ENCODE results near the gene SPOCK1. TPM values are rescaled to one million over a fixed set of nuclear protein-coding genes. Genes with fewer than 3 reads are reported as not detected.

The SPOCK1 gene
- total and polyA plus RNA-seq, 2 experiments from 2014 or later = 8.2 to 10.5 TPM

DNA sequence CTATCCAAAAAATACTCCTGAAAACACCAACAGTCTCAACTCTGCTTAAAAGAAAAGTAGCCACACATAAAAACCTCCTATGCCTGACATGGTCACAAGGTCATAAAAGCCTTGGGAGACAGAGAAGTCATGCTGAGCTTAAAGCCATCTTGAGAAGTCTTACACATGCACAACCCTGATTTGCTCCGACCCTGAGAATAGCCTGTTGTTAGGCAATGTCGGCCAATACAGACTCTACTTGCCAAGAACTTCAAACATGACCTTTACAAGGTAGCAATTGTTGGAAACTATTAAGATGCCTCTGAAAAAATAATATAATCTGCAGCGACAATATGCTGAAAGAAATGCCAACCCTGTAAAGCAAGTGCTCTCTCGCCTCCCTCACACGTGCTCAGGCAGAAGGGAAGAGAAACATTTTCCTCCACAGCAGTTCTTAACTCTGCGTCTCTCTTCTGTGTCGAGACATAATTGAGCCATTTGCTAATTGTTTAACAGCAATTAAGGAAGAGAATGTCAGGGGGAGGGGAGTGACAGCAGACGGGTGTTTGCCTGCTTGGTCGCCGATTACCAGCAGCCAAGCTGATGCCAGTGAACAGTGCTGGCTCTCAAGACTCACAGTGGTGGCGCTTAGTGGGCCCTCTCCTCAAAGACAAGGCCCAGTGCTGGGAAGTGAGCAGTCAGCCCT is 393.6 kb downstream of the SPOCK1 start (continued):
- TF ChIP-seq, protein P1, sequence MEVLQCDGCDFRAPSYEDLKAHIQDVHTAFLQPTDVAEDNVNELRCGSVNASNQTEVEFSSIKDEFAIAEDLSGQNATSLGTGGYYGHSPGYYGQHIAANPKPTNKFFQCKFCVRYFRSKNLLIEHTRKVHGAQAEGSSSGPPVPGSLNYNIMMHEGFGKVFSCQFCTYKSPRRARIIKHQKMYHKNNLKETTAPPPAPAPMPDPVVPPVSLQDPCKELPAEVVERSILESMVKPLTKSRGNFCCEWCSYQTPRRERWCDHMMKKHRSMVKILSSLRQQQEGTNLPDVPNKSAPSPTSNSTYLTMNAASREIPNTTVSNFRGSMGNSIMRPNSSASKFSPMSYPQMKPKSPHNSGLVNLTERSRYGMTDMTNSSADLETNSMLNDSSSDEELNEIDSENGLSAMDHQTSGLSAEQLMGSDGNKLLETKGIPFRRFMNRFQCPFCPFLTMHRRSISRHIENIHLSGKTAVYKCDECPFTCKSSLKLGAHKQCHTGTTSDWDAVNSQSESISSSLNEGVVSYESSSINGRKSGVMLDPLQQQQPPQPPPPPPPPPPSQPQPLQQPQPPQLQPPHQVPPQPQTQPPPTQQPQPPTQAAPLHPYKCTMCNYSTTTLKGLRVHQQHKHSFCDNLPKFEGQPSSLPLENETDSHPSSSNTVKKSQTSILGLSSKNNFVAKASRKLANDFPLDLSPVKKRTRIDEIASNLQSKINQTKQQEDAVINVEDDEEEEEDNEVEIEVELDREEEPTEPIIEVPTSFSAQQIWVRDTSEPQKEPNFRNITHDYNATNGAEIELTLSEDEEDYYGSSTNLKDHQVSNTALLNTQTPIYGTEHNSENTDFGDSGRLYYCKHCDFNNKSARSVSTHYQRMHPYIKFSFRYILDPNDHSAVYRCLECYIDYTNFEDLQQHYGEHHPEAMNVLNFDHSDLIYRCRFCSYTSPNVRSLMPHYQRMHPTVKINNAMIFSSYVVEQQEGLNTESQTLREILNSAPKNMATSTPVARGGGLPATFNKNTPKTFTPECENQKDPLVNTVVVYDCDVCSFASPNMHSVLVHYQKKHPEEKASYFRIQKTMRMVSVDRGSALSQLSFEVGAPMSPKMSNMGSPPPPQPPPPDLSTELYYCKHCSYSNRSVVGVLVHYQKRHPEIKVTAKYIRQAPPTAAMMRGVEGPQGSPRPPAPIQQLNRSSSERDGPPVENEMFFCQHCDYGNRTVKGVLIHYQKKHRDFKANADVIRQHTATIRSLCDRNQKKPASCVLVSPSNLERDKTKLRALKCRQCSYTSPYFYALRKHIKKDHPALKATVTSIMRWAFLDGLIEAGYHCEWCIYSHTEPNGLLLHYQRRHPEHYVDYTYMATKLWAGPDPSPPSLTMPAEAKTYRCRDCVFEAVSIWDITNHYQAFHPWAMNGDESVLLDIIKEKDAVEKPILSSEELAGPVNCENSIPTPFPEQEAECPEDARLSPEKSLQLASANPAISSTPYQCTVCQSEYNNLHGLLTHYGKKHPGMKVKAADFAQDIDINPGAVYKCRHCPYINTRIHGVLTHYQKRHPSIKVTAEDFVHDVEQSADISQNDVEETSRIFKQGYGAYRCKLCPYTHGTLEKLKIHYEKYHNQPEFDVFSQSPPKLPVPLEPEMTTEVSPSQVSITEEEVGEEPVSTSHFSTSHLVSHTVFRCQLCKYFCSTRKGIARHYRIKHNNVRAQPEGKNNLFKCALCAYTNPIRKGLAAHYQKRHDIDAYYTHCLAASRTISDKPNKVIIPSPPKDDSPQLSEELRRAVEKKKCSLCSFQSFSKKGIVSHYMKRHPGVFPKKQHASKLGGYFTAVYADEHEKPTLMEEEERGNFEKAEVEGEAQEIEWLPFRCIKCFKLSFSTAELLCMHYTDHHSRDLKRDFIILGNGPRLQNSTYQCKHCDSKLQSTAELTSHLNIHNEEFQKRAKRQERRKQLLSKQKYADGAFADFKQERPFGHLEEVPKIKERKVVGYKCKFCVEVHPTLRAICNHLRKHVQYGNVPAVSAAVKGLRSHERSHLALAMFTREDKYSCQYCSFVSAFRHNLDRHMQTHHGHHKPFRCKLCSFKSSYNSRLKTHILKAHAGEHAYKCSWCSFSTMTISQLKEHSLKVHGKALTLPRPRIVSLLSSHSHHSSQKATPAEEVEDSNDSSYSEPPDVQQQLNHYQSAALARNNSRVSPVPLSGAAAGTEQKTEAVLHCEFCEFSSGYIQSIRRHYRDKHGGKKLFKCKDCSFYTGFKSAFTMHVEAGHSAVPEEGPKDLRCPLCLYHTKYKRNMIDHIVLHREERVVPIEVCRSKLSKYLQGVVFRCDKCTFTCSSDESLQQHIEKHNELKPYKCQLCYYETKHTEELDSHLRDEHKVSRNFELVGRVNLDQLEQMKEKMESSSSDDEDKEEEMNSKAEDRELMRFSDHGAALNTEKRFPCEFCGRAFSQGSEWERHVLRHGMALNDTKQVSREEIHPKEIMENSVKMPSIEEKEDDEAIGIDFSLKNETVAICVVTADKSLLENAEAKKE (CRISPR knock-in tag; IDR thresholded peaks at IDR 0.05) = no peak

DNA sequence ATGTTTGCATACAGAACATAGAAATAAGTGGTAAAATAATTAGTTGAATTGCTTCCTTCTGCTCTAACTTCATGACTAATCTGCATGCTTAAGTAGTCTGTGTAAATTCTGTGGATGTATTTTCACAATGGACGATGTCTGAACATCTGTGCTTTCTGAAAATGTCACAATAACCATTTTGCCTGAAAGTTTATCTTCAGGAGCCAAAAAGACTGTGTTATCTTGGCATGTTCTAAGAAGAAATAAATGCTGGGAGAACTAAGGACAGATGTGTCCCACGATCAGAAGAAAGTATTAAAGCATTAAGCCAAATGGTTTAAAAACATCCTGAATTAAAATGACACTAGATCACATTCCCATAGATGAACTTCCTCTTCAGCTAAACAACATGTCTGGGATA is 397.6 kb downstream of the SPOCK1 start:
- no peaks in the 10 kb centered on the region for H3K36me3 ChIP-seq (ENCODE audit: insufficient read depth)
- TF ChIP-seq NANOG (IDR thresholded peaks at IDR 0.05; ENCODE audit: borderline replicate concordance) (no peak), ZNF331 (CRISPR knock-in tag; IDR thresholded peaks at IDR 0.05; ENCODE audit: low read depth) (no peak)
- ATAC-seq (no peak), DNase-seq (ENCODE audit: low spot score) (no peak)
- no peak overlapping the region for H3K4me3 ChIP-seq
- H3K4me3 Mint-ChIP-seq = no peak overlapping the region
- H2AFZ ChIP-seq = no peak overlapping the region
- H3K27ac Mint-ChIP-seq = no peak overlapping the region
- no peaks in the 10 kb centered on the region for H4K20me1 ChIP-seq (replicated peaks; ENCODE audit: insufficient read depth)
- no peak overlapping the region for H3K27ac ChIP-seq (ENCODE audit: low read depth)
- no peak overlapping the region for H3K4me2 ChIP-seq
- peaks cover 8% of the 10 kb centered on the region; the same call in 1 of the 3 replicates for H3K4me1 Mint-ChIP-seq
- H3K27me3 Mint-ChIP-seq (ENCODE audit: insufficient read depth, low read depth, poor library complexity) = peaks cover 8% of the 10 kb centered on the region
- H3K9me2 ChIP-seq (ENCODE audit: insufficient read depth) = no peaks in the 10 kb centered on the region
- no peaks in the 10 kb centered on the region for H3K79me2 ChIP-seq (replicated peaks; ENCODE audit: insufficient read depth)
- H3F3A ChIP-seq (replicated peaks; ENCODE audit: low read depth) = no peaks in the 10 kb centered on the region
- no peaks in the 10 kb centered on the region for H3K4me1 ChIP-seq (ENCODE audit: insufficient read depth)
- peaks cover 4% of the 10 kb centered on the region; the same call in 2 of the 3 replicates for H3K9me3 Mint-ChIP-seq
- no peaks in the 10 kb centered on the region for H3K27me3 ChIP-seq (ENCODE audit: insufficient read depth)
- H3K36me3 Mint-ChIP-seq (ENCODE audit: low read depth) = 0 out of 3 replicates have a peak, but pooled peaks cover 2% of the 10 kb centered on the region

DNA sequence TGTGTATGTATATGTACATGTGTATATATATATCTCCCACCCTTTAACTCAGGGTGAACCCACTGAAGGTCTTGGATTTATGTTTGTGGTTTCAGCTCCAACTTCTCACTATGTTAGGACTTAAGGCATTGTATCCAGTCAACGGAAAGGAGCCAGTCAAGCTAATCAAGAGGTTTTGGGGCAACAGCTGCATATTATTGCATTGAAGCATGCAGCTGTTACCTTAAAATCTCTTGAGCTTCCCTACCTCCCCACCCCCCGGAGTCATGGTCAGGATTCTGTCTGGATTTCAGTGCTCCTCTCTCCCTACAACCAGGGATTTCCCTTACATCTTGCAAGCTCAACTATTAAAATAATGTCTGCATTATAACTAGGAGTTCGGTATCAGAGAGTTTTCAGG is 399.5 kb downstream of the SPOCK1 start:
- ATAC-seq = no peak
- H2AFZ ChIP-seq = no peak overlapping the region
- Mint-ChIP-seq H3K27me3 (ENCODE audit: insufficient read depth, low read depth, poor library complexity) (peaks cover 5% of the 10 kb centered on the region), H3K4me3 (no peak overlapping the region), H3K27ac (no peak overlapping the region; the same call in 1 of the 2 replicates), H3K36me3 (ENCODE audit: low read depth) (no peaks in the 10 kb centered on the region), H3K9me3 (no peaks in the 10 kb centered on the region), H3K4me1 (peaks cover 8% of the 10 kb centered on the region; the same call in 1 of the 3 replicates)
- no peaks in the 10 kb centered on the region for H3K79me2 ChIP-seq (replicated peaks; ENCODE audit: insufficient read depth)
- no peaks in the 10 kb centered on the region for H3F3A ChIP-seq (replicated peaks; ENCODE audit: low read depth)
- no peak overlapping the region for H3K4me2 ChIP-seq
- H4K20me1 ChIP-seq (replicated peaks; ENCODE audit: insufficient read depth) = no peaks in the 10 kb centered on the region
- H3K27ac ChIP-seq (ENCODE audit: low read depth) = no peak overlapping the region
- no peaks in the 10 kb centered on the region for H3K9me2 ChIP-seq (ENCODE audit: insufficient read depth)
- H3K4me3 ChIP-seq = no peak overlapping the region
- no peaks in the 10 kb centered on the region for H3K27me3 ChIP-seq (ENCODE audit: insufficient read depth)
- DNase-seq (ENCODE audit: low spot score) = no peak
- no peaks in the 10 kb centered on the region for H3K4me1 ChIP-seq (ENCODE audit: insufficient read depth)
- no peaks in the 10 kb centered on the region for H3K36me3 ChIP-seq (ENCODE audit: insufficient read depth)
- TF ChIP-seq EZH2phosphoT487 (IDR thresholded peaks at IDR 0.05; ENCODE audit: unreplicated experiment) = no peak
- TF ChIP-seq ZNF114 (CRISPR knock-in tag; IDR thresholded peaks at IDR 0.05) = no peak
- TF ChIP-seq NANOG (IDR thresholded peaks at IDR 0.05; ENCODE audit: borderline replicate concordance) = no peak
- TF ChIP-seq JUNB (IDR thresholded peaks at IDR 0.05; ENCODE audit: unreplicated experiment) = no peak

Measured in GM23338 (cell line).